GM10248 (cell line): ENCODE measurements around the gene DCUN1D4.

ENCODE experiments used
- CTCF ChIA-PET: fragments of 300-600 bp; sonication (Branson Sonifier 250); formaldehyde crosslinking; extraction: SDS; loops from one replicate; lab custom pipeline; 2021; ENCODE audit warnings: antibody characterized with exemption; lab: Yijun Ruan, JAX
- POLR2A ChIA-PET: fragments of 350-650 bp; sonication (Branson Sonifier 250); formaldehyde crosslinking; extraction: SDS; loops from one replicate; lab custom pipeline; 2020; ENCODE audit warnings: antibody characterized with exemption; lab: Yijun Ruan, JAX
- DNase-seq: peaks from one replicate; pipeline ENCODE4 v3.0.0; 2012; ENCODE audit errors: extremely low spot score
- TF ChIP-seq, protein P1 (sequence below): IDR thresholded peaks from 2 replicates; pipeline ENCODE4 v1.5.1; 2012; ENCODE audit warnings: mild to moderate bottlenecking, low read depth; ENCODE audit errors: extremely low read depth, missing control alignments, control extremely low read depth

The DCUN1D4 gene

GRCh38 chr4:51842554-51843308 is at the start of gene DCUN1D4:
Gene DCUN1D4, plus strand, starts transcription at chr4:51843153. Its CDS starts 90 bp downstream, at chr4:51843243.
- ChIA-PET CTCF (interaction anchor here (0.9 to 3.4 kb wide), 8 partner anchors 10 to 194 kb away, joined by 3 to 19 read pairs (median 4); no protein-coding TSS in a partner anchor), POLR2A (interaction anchor here (1.3 kb wide), 1 partner anchor 870 kb away, joined by 6 read pairs; no protein-coding TSS in a partner anchor)
- TF ChIP-seq, protein P1, sequence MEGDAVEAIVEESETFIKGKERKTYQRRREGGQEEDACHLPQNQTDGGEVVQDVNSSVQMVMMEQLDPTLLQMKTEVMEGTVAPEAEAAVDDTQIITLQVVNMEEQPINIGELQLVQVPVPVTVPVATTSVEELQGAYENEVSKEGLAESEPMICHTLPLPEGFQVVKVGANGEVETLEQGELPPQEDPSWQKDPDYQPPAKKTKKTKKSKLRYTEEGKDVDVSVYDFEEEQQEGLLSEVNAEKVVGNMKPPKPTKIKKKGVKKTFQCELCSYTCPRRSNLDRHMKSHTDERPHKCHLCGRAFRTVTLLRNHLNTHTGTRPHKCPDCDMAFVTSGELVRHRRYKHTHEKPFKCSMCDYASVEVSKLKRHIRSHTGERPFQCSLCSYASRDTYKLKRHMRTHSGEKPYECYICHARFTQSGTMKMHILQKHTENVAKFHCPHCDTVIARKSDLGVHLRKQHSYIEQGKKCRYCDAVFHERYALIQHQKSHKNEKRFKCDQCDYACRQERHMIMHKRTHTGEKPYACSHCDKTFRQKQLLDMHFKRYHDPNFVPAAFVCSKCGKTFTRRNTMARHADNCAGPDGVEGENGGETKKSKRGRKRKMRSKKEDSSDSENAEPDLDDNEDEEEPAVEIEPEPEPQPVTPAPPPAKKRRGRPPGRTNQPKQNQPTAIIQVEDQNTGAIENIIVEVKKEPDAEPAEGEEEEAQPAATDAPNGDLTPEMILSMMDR, result no peak
- DNase-seq, result peak; percentile 100

DNA sequence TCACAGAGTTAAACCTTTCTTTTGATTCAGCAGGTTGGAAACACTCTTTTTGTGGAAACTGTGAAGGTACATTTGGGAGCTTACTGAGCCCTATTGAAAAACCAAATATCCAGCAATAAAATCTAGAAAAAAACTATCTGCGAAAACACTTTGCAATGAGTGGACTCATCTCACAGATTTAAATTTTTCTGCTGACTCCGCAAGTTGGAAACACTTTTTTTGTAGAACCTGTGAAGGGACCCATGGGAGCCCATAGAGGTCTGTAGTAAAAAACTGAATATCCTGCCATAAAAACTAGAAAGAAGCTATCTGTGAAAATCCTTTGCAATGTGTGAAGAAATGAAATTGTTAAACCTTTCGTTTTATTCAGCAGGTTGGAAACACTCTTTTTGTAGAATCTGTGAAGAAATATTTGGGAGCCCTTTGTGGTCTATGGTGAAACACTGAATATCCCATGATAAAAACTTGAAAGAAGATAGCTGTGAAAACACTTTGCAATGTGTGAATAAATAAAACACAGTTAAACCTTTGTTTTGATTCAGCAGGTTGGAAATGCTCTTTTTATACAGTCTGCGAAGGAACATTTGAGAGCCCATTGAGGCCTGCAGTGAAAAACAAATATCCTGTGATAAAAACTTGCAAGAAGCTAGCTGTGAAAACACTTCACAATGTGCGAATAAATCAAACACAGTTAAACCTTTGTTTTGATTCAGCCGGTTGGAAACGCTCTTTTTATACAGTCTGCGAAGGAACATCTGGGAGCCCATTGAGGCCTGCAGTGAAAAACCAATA is 22.3 kb upstream of the DCUN1D4 start:
- TF ChIP-seq, protein P1, result no peak
- no peak for DNase-seq
- ChIA-PET POLR2A (no interaction called here), CTCF (interaction anchor here (1.1 to 1.6 kb wide), 2 partner anchors 205 to 439 kb away, joined by 3 read pairs; no protein-coding TSS in a partner anchor)

- POLR2A ChIA-PET, result no interaction called here
These were observed 17.6 kb upstream of the DCUN1D4 start for GRCh38 chr4:51825341-51825740.

GRCh38 chr4:51830156-51830720 is 12.7 kb upstream of the DCUN1D4 start:
- DNase-seq, result no peak
- CTCF ChIA-PET, result interaction anchor here (1.3 kb wide), 1 partner anchor 196 kb away, joined by 4 read pairs; no protein-coding TSS in a partner anchor
- POLR2A ChIA-PET, result no interaction called here
- TF ChIP-seq, protein P1, result no peak

More at GRCh38 chr4:51825341-51825740, 17.6 kb upstream of the DCUN1D4 start:
- DNase-seq, result no peak
- TF ChIP-seq, protein P1, result no peak
- CTCF ChIA-PET, result no interaction called here

- DNase-seq, result peak; percentile 32
- ChIA-PET POLR2A (no interaction called here), CTCF (interaction anchor here (0.8 to 2.4 kb wide), 8 partner anchors 9 to 1177 kb away, joined by 3 to 19 read pairs (median 4); partner anchors contain the start of gene DCUN1D4)
- TF ChIP-seq, protein P1, result peak; percentile 83
These were observed 11.8 kb upstream of the DCUN1D4 start for GRCh38 chr4:51831133-51831532.

- ChIA-PET CTCF (interaction anchor here (1.9 to 2.4 kb wide), 4 partner anchors 9 to 193 kb away, joined by 5 to 19 read pairs (median 12); partner anchors contain the start of gene DCUN1D4), POLR2A (no interaction called here)
- no peak for DNase-seq
- TF ChIP-seq, protein P1, result no peak
These were observed 9.7 kb upstream of the DCUN1D4 start for GRCh38 chr4:51833236-51833635.
